GM19023 (cell line): ENCODE measurements around the gene NR1I3.
A peak's percentile ranks its signal among the peaks of the same experiment; 100 is the strongest.

Experiments used
- ATAC-seq: cut with Tn5 transposase; IDR thresholded peaks from one replicate; pipeline ENCODE4 v1.9.1; 2021; ENCODE audit warnings: mild to moderate bottlenecking, moderate library complexity; ENCODE audit not compliant: unreplicated experiment

Gene NR1I3

GRCh38 chr1:161219078-161219892 lies 18.7 kb downstream of the NR1I3 start:
- ATAC-seq, result no peak

DNA sequence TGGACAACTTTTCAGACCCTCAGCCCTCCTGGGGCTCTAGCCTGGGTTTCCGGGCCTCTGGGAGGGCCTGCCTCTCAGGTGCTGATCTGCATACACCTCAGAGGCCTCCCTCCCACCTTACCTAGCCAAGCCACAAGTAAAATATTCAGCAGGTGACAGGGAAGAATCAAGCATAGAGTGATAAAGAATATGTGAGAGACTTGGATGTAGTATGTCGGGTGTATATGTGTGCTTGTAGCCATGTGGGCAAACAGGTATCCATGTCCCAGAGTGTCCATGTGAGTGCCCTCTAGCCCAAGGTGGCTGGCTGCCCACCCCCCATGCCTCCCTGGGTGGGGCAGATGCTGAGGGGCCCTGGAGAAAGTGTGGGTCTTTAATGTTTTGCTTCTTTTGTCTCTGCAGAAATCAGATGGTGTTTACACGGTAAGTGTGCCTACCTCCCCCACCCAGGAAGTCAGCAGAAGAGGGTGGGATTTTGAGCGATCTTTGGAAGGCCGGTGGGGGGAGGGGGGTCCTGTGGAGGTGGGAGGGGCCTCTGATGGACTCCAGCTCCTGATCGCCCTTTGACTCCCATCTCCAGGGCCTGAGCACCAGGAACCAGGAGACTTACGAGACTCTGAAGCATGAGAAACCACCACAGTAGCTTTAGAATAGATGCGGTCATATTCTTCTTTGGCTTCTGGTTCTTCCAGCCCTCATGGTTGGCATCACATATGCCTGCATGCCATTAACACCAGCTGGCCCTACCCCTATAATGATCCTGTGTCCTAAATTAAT lies 19.5 kb downstream of the NR1I3 start:
- ATAC-seq, result no peak

GRCh38 chr1:161217831-161218230 lies 20.2 kb downstream of the NR1I3 start:
- ATAC-seq, result peak; percentile 15

DNA sequence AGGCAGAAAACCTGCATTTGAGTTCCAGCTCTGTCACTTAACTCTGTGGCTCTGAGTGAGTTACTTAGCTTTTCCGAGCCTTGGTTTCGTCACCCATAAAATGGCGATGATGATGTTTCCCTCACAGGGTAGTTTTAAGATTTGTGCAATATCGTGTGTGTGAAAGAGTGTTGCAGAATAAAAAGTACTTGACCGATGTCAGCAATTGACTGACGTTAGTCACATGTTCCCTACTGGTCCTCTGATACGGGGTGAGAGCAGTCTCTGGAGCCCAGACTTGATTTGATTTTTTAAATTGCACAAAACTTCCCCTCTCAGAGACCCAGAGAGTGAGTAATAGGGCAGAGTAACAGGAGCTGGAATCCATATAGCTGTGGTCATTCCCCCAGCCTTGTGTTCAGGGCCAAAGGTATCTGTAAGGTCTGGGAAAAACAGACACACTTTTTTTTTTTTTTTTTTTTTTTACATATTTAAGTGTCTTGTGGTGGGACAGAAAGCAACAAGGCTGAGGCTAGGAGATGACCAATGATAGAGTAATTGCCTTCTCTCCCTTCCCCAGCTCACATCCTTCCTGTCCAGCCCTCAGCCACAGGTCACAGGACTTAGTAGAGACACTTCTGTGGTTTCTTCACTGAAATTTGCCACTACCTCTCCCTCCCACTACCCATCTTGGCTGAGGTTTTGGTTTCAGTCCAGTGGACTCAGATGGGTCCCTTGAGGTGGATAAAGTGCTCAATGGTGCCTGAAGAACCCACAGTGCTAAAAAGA lies 20.9 kb downstream of the NR1I3 start:
- ATAC-seq, result peak; percentile 75

DNA sequence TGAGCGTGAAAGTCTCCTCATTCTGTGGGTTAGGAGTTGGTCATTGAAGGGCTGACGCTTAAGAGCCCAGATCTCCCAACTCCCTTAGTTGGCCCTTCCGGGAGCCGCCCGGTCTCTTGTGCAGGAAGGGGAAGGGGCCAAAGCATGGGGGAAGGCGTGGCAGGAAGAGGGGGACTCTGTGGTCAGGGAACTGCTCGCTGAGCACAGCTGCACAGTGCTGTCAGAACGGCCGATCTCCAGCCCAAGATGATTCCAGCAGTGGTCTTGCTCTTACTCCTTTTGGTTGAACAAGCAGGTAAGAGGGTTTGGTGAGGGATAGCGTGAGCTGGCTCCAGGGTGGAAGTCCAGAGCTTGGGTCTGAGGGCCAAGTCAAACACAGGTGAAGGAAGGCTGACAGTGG lies 22.9 kb downstream of the NR1I3 start, which contains the start of gene FCER1G:
TSS of gene FCER1G (plus strand) at position 220 of the 400 bp plus-strand sequence. CDS start at position 247, 27 bp downstream.
- ATAC-seq, result no peak

GRCh38 chr1:161214369-161214768 lies 23.6 kb downstream of the NR1I3 start:
- ATAC-seq, result no peak

- ATAC-seq, result peak; percentile 73
Measured at GRCh38 chr1:161209790-161210409, 28.1 kb downstream of the NR1I3 start.

DNA sequence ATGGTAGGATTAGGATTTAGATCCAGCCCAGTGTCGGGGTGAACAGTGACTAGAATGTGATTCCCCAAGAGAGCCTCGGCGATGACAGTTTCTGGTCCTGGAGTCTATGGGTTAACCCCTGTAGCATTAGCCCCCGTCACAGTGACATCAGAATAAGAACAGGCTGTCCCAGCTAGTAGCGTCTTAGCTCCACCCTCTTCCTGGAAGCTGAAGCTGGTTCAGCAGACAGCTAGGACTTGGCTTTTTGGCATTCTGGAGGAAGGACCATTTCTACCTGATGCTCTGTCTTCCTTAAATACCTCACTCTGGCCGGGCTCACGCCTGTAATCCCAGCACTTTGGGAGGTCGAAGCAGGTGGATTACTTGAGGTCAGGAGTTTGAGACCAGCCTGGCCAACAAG lies 30.8 kb downstream of the NR1I3 start:
- no peak for ATAC-seq

DNA sequence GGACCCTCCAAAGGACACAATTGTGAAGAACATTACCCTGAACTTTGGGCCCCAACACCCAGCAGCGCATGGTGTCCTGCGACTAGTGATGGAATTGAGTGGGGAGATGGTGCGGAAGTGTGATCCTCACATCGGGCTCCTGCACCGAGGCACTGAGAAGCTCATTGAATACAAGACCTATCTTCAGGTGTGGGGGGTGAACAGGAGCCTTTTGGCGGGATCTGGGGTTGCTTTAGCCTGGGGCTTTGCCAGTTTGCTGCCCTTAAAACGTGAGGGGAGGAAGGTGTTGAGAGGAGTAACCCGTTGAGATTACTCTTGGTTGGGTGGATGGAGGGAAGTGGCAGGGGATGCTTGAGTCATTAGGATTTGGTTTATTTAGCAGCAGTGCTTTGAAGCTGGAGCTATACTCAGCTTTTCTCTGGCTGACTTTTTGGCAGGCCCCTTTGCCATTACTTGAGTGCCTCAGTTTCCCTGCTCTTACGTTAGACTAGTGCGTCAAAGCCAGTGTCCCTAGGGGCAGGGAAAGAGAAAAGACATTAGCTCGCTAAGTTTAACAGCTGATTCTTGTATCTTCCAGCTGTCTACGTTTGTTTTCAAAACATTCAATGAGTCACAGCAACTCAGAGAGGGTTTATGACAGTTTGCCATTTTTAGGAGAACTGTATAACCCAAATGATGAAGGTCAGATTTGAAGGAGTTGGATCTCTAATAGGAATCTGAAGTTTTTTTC lies 31.4 kb downstream of the NR1I3 start:
- no peak for ATAC-seq

- peak; percentile 97 for ATAC-seq
Measured at GRCh38 chr1:161201836-161202712, 35.9 kb downstream of the NR1I3 start, which contains the start of gene NDUFS2. TSS of gene NDUFS2 (plus strand) at chr1:161202367. CDS start at chr1:161202386, 19 bp downstream.

- ATAC-seq, result no peak
Measured at GRCh38 chr1:161200992-161201835, 36.8 kb downstream of the NR1I3 start.

DNA sequence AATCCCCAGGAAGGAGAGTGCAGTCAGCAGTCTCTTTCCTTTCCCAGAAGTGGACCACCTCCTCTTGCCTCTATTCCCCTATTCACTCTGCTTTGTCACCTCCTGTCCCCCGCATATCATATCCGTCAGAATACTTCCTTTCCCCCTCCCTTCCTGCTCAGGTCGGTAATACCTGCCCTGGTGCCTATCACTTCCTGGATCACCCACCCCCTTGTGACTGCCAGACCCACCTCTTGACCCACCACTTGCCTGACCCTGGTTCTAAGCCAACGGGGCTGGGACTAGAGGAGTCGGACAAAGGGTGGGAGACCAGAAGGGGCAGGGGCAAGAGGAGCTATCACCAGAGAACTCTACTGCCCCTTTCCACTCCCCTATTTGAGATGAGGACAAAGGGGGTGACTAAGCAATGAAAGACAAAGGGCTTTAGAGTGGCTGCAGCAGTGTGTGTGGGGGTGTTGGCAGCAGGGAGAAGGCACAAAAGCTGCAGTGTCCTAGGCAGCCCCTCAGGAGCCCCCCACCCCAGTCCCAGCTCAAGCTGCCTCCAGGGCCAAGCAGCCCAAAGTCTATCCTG lies 37.5 kb downstream of the NR1I3 start:
- ATAC-seq, result no peak

DNA sequence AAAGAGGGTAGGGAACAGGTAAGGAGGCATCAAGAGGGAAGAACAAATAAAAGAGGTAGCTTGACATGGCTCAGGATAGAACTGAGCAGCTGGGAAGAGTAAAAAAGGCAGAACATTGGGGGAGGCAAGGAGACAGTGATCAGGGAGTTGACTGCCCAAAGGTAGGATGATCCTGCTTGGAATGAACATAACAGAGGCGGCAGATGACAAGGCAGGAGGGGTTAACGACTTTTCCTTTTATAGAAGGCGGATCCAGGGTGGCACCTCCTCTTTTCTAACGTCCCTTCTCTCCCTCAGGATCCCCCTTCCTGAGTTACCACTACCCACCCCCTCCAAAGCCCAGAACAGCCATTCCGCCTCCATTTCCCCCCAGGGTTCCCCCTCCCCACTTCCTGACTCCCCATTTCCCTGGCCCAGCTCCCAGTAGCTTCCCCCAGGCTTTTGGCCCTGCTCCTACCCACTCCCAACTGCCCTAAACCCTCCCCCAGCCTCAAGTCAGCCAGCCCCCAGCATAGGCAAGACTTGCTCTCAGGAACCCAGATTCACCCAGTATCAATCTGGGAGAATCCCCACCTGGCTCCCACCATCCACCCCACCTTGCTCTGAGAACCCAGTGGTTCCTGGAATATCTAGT lies 38.4 kb downstream of the NR1I3 start:
- ATAC-seq, result no peak

- no peak for ATAC-seq
Measured at GRCh38 chr1:161198897-161199431, 39.0 kb downstream of the NR1I3 start, which contains the start of gene ADAMTS4. TSS of gene ADAMTS4 (minus strand) at chr1:161199054. CDS start at chr1:161198627, 427 bp downstream.

GRCh38 chr1:161198194-161198896 lies 39.7 kb downstream of the NR1I3 start:
- no peak for ATAC-seq

DNA sequence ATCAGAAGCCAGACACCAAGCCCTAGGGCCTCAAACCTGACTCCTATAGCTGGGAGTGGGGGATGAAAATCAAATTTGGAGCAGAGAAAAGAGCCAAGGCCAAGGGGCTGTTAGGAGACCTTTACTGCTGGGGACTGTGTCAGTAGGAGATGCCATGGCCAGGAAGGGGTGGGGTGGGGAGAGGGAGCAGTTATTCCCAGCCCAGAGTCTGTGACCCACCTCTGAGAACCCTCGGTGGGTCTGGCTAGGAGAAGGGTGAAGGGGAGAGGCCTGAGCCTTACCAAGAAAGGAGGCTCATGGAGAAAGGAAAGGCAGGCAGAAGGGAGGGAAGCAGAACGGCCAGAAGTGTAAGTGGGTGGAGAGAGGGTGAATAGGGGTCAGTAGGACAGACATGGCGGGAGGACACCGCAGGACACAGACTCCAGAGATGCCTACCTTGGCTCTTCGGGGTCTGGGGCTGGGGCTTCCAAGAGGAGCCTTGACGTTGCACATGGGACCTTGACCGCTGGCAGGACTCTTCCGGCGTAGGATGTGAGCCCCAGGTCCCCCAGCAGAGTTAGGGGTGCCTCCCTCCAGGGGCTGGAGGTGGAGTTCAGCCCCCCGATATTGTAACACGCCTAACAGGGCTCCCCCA lies 40.3 kb downstream of the NR1I3 start:
- ATAC-seq, result no peak
